Measurements from ENCODE around the gene ALOX5AP. TPM values are rescaled to one million over a fixed set of nuclear protein-coding genes. Genes with fewer than 3 reads are reported as not detected.

The ALOX5AP gene
- total and polyA plus RNA-seq, 5 donors from 2014 or later, result 80.4 to 544 (median 363) TPM

DNA sequence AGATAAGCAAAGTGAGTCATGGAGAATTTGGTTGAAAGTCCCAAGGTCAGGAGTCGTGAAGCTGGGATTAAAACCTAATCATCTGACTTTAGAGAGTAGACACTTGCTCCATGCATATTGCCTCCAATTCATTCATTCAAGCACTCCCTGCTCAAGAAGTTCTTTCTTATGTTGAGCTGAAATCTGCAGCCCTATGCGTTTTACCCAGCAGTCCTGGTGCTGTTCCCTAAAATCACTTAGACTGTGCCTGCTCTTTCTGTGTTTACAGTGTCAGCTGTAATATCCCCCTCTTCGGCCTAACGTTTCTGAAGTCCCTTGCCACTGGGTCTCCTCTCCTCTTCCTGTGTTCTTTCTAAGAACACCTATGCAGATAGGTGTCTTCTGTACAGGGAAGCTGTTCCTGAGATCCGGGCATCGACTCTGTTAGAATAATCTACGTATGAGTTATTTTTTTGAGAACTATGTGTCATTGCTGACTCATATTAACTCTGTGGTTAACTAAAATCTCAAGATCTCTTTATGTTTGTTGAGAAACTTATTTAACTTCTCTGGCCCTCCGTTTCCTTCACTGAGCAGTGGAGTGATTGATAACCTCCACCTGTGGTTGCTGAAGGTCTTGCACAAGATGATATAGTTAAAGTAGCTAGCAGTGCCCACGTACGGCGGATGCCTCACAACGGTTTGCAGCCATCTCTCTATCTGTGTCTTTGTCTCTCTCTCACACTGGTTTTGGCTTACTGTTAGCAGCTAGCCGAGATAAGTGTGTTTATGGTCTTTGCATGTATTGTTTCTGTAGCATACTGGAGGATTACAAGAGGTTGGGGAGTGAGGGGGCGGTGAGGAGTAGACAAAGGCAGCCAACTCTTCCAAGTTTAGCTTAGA lies 4.7 kb downstream of the ALOX5AP start:
- Histone ChIP-seq H3K36me3 (ENCODE audit: control insufficient read depth, insufficient read depth, low read length) (peaks cover 5% of the 10 kb centered on the region), H3K27ac (ENCODE audit: insufficient read depth, low read length, poor library complexity, severe bottlenecking) (peak overlapping the region; percentile 84), H3K4me3 (ENCODE audit: low read depth, low read length) (peak overlapping the region; percentile 78), H3K4me1 (ENCODE audit: control insufficient read depth, insufficient read depth, low read length, poor library complexity, severe bottlenecking) (peaks cover 84% of the 10 kb centered on the region), H3K9me3 (ENCODE audit: control insufficient read depth in 2 of 2, low read length in 2 of 2) (no peaks in the 10 kb centered on the region), H3K27me3 (ENCODE audit: control insufficient read depth, insufficient read depth, low read length) (no peaks in the 10 kb centered on the region)
- peak; percentile 55 to 92 (median 70) for DNase-seq
- Mint-ChIP-seq H3K4me1 (peaks cover 9 to 82% (median 62%) of the 10 kb centered on the region in 4 donors), H3K27me3 (peaks cover 4% of the 10 kb centered on the region), H3K9me3 (no peaks in the 10 kb centered on the region), H3K27ac (peak overlapping the region; percentile 83 to 98 (median 88)), H3K36me3 (peaks cover 7% of the 10 kb centered on the region), H3K4me3 (peak overlapping the region; percentile 81 to 91 (median 84))
- peak; percentile 75 for ATAC-seq (ENCODE audit: low read depth in 2 of 2)

DNA sequence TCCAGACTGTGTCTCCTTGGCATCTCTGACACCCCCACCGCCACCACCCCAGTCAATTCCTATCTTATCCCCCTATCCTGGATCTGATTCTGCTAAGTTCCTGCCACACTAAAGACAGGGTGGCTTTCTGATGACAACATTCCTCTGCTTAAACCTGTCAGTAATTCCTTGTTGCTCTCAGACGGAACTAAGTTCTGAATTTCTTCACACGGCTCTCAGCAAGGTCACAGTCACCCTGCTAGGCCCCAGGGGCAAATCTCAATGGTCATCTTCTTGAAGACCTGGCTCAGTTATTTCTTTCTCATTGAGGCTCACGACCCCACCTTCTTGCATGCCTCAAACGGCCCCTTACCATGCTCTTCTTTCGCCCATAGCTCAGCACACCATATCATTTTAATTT lies 7.6 kb downstream of the ALOX5AP start:
- peaks cover 60% of the 10 kb centered on the region for H3K4me1 ChIP-seq (ENCODE audit: control insufficient read depth, insufficient read depth, low read length, poor library complexity, severe bottlenecking)
- peaks cover 13 to 73% (median 55%) of the 10 kb centered on the region in 4 donors for H3K4me1 Mint-ChIP-seq
- ATAC-seq (ENCODE audit: low read depth in 2 of 2) (no peak), DNase-seq (no peak)
- no peaks in the 10 kb centered on the region for H3K9me3 Mint-ChIP-seq
- H3K4me3 Mint-ChIP-seq, result peak overlapping the region in 2 of 4 donors; percentile 9 to 58
- H3K27me3 ChIP-seq (ENCODE audit: control insufficient read depth, insufficient read depth, low read length), result no peaks in the 10 kb centered on the region
- peaks cover 27% of the 10 kb centered on the region for H3K36me3 Mint-ChIP-seq
- H3K27me3 Mint-ChIP-seq, result peaks cover 4% of the 10 kb centered on the region
- no peak overlapping the region for H3K4me3 ChIP-seq (ENCODE audit: low read depth, low read length)
- H3K36me3 ChIP-seq (ENCODE audit: control insufficient read depth, insufficient read depth, low read length), result peaks cover 27% of the 10 kb centered on the region
- H3K27ac Mint-ChIP-seq, result peak overlapping the region; percentile 72 to 90 (median 83)
- H3K27ac ChIP-seq (ENCODE audit: insufficient read depth, low read length, poor library complexity, severe bottlenecking), result no peak overlapping the region
- no peaks in the 10 kb centered on the region for H3K9me3 ChIP-seq (ENCODE audit: control insufficient read depth in 2 of 2, low read length in 2 of 2)

DNA sequence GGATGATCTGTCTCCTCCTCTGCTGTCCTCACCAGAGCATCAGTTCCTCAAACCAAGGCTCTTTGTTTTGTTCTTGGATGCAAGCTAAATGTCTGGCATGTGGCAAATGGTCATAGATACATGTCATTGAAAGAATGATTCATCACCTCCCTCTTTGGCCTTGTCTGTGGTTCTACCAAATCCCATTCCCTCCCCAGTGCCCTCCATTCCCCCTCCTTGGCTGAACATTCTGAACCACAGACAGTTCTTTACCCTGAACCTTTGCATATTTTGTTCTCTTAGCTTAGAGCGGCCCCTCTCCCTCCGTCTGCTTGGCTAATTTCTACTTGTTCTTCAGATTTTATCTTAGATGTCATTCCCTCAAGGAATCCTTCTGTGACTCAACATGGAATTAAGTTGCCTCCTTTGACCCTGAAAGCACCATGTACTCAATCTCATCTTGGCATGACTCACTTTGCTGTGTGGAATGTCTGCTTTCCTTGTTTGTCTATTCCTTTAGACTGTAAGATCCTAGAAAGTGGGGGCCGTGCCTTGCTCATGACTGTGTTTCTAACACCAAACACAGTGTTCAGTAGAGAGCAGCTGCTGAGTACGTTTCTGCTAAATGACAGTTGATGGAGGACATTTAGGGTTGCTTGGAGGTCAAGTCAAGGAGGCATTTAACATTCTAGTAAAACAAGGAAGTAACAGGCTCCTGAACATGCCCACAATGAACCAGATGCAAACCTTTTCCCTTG lies 8.1 kb downstream of the ALOX5AP start:
- H3K27me3 ChIP-seq (ENCODE audit: control insufficient read depth, insufficient read depth, low read length), result no peaks in the 10 kb centered on the region
- ATAC-seq (ENCODE audit: low read depth in 2 of 2) (no peak), DNase-seq (no peak)
- H3K36me3 Mint-ChIP-seq, result peaks cover 27% of the 10 kb centered on the region
- H3K4me3 Mint-ChIP-seq, result peak overlapping the region; percentile 66 to 77 (median 76)
- peak overlapping the region; percentile 38 for H3K4me3 ChIP-seq (ENCODE audit: low read depth, low read length)
- H3K27ac Mint-ChIP-seq, result peak overlapping the region; percentile 83 to 90 (median 84)
- no peaks in the 10 kb centered on the region for H3K9me3 Mint-ChIP-seq
- H3K27ac ChIP-seq (ENCODE audit: insufficient read depth, low read length, poor library complexity, severe bottlenecking), result peak overlapping the region; percentile 69
- peaks cover 29% of the 10 kb centered on the region for H3K36me3 ChIP-seq (ENCODE audit: control insufficient read depth, insufficient read depth, low read length)
- no peaks in the 10 kb centered on the region for H3K9me3 ChIP-seq (ENCODE audit: control insufficient read depth in 2 of 2, low read length in 2 of 2)
- H3K4me1 ChIP-seq (ENCODE audit: control insufficient read depth, insufficient read depth, low read length, poor library complexity, severe bottlenecking), result peaks cover 54% of the 10 kb centered on the region
- peaks cover 4% of the 10 kb centered on the region for H3K27me3 Mint-ChIP-seq
- H3K4me1 Mint-ChIP-seq, result peaks cover 13 to 67% (median 49%) of the 10 kb centered on the region in 4 donors

DNA sequence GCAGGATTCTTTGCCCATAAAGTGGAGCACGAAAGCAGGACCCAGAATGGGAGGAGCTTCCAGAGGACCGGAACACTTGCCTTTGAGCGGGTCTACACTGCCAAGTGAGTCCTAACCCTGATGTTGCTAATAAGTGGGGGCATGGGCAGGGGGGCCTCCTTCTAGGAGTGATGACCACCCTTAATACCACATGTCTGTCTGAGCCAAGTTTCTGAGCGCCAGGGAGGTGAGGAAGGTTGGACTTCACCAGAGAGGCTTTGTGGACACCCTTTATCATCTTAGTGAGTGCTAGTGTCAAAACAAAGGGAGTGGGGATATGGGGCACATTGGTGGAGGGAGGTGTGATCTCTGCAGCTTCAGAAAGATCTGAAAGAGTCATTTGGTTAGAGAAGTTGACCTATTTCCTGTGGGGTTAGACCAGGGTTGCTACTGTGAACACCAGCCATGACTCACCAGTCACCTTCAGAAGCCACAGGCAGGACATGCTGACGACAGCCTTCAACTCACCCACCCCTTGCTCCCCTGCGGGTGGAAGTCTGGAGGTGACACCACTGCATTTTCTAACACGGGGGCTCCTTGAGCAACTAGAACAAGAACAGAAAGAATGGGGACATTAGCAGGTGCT lies 8.8 kb downstream of the ALOX5AP start:
- no peaks in the 10 kb centered on the region for H3K9me3 ChIP-seq (ENCODE audit: control insufficient read depth in 2 of 2, low read length in 2 of 2)
- Mint-ChIP-seq H3K4me3 (peak overlapping the region; percentile 66 to 77 (median 76)), H3K27me3 (peaks cover 4% of the 10 kb centered on the region), H3K36me3 (peaks cover 30% of the 10 kb centered on the region), H3K27ac (peak overlapping the region; percentile 72 to 90 (median 84)), H3K4me1 (peaks cover 13 to 61% (median 47%) of the 10 kb centered on the region in 4 donors), H3K9me3 (no peaks in the 10 kb centered on the region)
- peak overlapping the region; percentile 69 for H3K27ac ChIP-seq (ENCODE audit: insufficient read depth, low read length, poor library complexity, severe bottlenecking)
- ATAC-seq (ENCODE audit: low read depth in 2 of 2) (peak; percentile 86 to 87), DNase-seq (peak; percentile 73 to 96 (median 87))
- no peaks in the 10 kb centered on the region for H3K27me3 ChIP-seq (ENCODE audit: control insufficient read depth, insufficient read depth, low read length)
- H3K36me3 ChIP-seq (ENCODE audit: control insufficient read depth, insufficient read depth, low read length), result peaks cover 36% of the 10 kb centered on the region
- H3K4me3 ChIP-seq (ENCODE audit: low read depth, low read length), result peak overlapping the region; percentile 38
- H3K4me1 ChIP-seq (ENCODE audit: control insufficient read depth, insufficient read depth, low read length, poor library complexity, severe bottlenecking), result peaks cover 47% of the 10 kb centered on the region

DNA sequence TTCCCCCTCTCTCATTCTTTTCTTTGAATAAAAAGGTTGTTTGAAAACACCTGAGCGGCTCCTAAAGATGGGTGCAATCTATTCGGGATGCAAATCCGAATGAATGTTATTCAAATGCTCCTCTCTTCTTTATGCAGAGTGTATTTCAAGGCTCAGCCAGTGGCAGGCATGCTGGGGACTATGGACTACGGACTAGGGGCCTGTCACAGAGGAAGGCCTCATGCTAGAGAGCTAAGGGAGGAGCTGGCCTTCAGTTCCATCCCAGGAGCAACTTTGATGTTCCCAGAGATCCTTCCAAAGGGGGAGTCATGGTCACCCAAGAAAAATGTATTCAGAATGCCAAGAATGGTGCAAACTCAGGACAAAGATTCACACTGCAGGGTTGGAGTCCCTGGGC lies 9.3 kb downstream of the ALOX5AP start:
- peaks cover 39% of the 10 kb centered on the region for H3K36me3 ChIP-seq (ENCODE audit: control insufficient read depth, insufficient read depth, low read length)
- no peaks in the 10 kb centered on the region for H3K9me3 Mint-ChIP-seq
- ATAC-seq (ENCODE audit: low read depth in 2 of 2) (no peak), DNase-seq (no peak)
- H3K27ac Mint-ChIP-seq, result peak overlapping the region; percentile 72 to 90 (median 84)
- no peaks in the 10 kb centered on the region for H3K27me3 ChIP-seq (ENCODE audit: control insufficient read depth, insufficient read depth, low read length)
- peaks cover 4% of the 10 kb centered on the region for H3K27me3 Mint-ChIP-seq
- no peaks in the 10 kb centered on the region for H3K9me3 ChIP-seq (ENCODE audit: control insufficient read depth in 2 of 2, low read length in 2 of 2)
- H3K27ac ChIP-seq (ENCODE audit: insufficient read depth, low read length, poor library complexity, severe bottlenecking), result peak overlapping the region; percentile 69
- peaks cover 13 to 56% (median 47%) of the 10 kb centered on the region in 4 donors for H3K4me1 Mint-ChIP-seq
- peak overlapping the region in 3 of 4 donors; percentile 75 to 77 (median 77) for H3K4me3 Mint-ChIP-seq
- peaks cover 32% of the 10 kb centered on the region for H3K36me3 Mint-ChIP-seq
- peak overlapping the region; percentile 38 for H3K4me3 ChIP-seq (ENCODE audit: low read depth, low read length)
- peaks cover 42% of the 10 kb centered on the region for H3K4me1 ChIP-seq (ENCODE audit: control insufficient read depth, insufficient read depth, low read length, poor library complexity, severe bottlenecking)

DNA sequence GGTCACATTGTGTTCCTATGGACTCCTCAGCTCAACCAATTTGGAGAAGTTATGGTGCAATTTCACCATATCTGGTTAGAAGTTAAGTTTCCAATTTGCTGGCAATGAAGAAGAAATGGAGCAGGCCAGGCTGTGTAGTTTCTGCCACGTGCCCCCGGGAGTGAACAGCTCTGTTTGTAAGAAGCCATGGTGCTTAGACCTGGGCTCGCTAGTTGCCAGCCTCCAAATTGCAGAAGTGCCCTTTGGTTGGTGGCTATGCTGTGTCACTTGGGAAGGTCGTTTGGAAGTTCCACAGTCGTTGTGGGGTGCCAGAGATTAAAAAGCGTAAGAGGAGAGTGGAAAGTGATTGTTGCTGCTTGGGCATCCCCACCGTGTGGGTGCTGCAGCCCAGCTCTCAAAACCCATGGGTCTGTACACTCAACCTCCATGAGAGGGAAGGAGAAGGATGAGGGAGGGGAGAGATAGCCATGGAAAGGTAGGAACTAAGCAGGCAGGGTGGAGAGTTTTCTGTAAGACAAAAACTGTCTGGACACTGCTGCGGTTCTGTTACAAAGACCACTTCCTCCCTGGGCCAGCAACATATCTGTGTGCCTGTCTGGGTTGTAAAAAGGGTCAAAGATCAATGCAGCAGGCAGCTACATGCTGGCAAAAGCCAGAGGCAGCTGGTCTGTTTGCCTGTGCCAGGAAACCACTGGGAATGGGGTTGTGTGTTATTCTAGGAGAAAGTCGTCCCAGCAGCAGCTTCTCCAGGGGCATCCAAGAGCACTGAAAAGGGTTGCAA lies 10.8 kb downstream of the ALOX5AP start:
- Histone ChIP-seq H3K4me3 (ENCODE audit: low read depth, low read length) (no peak overlapping the region), H3K9me3 (ENCODE audit: control insufficient read depth in 2 of 2, low read length in 2 of 2) (no peaks in the 10 kb centered on the region), H3K4me1 (ENCODE audit: control insufficient read depth, insufficient read depth, low read length, poor library complexity, severe bottlenecking) (peaks cover 29% of the 10 kb centered on the region), H3K27me3 (ENCODE audit: control insufficient read depth, insufficient read depth, low read length) (no peaks in the 10 kb centered on the region), H3K36me3 (ENCODE audit: control insufficient read depth, insufficient read depth, low read length) (peaks cover 43% of the 10 kb centered on the region), H3K27ac (ENCODE audit: insufficient read depth, low read length, poor library complexity, severe bottlenecking) (no peak overlapping the region)
- DNase-seq, result no peak
- H3K27ac Mint-ChIP-seq, result peak overlapping the region; percentile 19 to 69 (median 64)
- no peak for ATAC-seq (ENCODE audit: low read depth in 2 of 2)
- no peaks in the 10 kb centered on the region for H3K9me3 Mint-ChIP-seq
- no peak overlapping the region for H3K4me3 Mint-ChIP-seq
- no peaks in the 10 kb centered on the region for H3K27me3 Mint-ChIP-seq
- H3K4me1 Mint-ChIP-seq, result peaks cover 9 to 47% (median 41%) of the 10 kb centered on the region in 4 donors
- H3K36me3 Mint-ChIP-seq, result peaks cover 44% of the 10 kb centered on the region

DNA sequence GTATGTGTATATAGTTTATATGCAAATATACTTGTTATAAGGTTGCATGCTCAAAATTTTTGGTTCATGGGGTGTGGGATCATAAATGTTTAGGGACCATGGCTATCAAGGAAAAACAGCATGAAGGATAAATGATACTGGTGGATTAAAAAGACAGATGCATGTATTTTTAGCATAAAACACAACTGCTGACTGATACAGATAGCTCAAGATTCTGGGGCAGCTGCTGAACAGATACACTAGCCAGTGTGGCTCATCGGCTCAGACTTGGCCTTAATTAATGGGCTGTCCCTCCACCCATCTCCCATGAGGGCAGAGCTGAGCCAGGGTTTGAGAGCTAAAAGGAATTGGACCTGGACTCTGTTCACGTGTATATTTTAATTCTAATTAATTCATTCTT lies 11.4 kb downstream of the ALOX5AP start:
- Mint-ChIP-seq H3K9me3 (no peaks in the 10 kb centered on the region), H3K27ac (peak overlapping the region in 1 of 3 donors; percentile 64), H3K36me3 (peaks cover 47% of the 10 kb centered on the region), H3K4me3 (no peak overlapping the region), H3K27me3 (no peaks in the 10 kb centered on the region), H3K4me1 (peaks cover 9 to 47% (median 41%) of the 10 kb centered on the region in 4 donors)
- Histone ChIP-seq H3K9me3 (ENCODE audit: control insufficient read depth in 2 of 2, low read length in 2 of 2) (no peaks in the 10 kb centered on the region), H3K4me3 (ENCODE audit: low read depth, low read length) (no peak overlapping the region), H3K4me1 (ENCODE audit: control insufficient read depth, insufficient read depth, low read length, poor library complexity, severe bottlenecking) (peaks cover 28% of the 10 kb centered on the region), H3K27ac (ENCODE audit: insufficient read depth, low read length, poor library complexity, severe bottlenecking) (no peak overlapping the region), H3K27me3 (ENCODE audit: control insufficient read depth, insufficient read depth, low read length) (no peaks in the 10 kb centered on the region), H3K36me3 (ENCODE audit: control insufficient read depth, insufficient read depth, low read length) (peaks cover 49% of the 10 kb centered on the region)
- ATAC-seq (ENCODE audit: low read depth in 2 of 2), result no peak
- no peak for DNase-seq
